Measurements from ENCODE around the gene ACOXL.
"Not testable (repeated sequence)": the region's sequence is repeated elsewhere in the genome, so short reads cannot be mapped to it uniquely, and the experiment has no call there.

ACOXL gene

GRCh38 chr2:110732422-110733413, at the start of gene ACOXL:
ACOXL (plus strand) TSS chr2:110732573; CDS start chr2:110768390, 35,817 bp downstream.
- DNase-seq = peak; percentile 4

GRCh38 chr2:110682872-110683271, 49.5 kb upstream of the ACOXL start:
- no peak for DNase-seq

- not testable (repeated sequence) for DNase-seq
Measured at GRCh38 chr2:110687775-110688484, 44.4 kb upstream of the ACOXL start.

- DNase-seq = no peak
Measured at GRCh38 chr2:110688594-110689091, 43.7 kb upstream of the ACOXL start.

GRCh38 chr2:110690083-110690965, 42.0 kb upstream of the ACOXL start:
- DNase-seq = no peak

- DNase-seq = no peak
Measured at GRCh38 chr2:110691612-110692258, 40.6 kb upstream of the ACOXL start.

GRCh38 chr2:110695146-110695898, 37.1 kb upstream of the ACOXL start:
- DNase-seq = not testable (repeated sequence)

GRCh38 chr2:110698253-110698652, 34.1 kb upstream of the ACOXL start:
- not testable (repeated sequence) for DNase-seq

- DNase-seq = no peak
Measured at GRCh38 chr2:110702514-110703380, 29.6 kb upstream of the ACOXL start.

- no peak for DNase-seq
Measured at GRCh38 chr2:110707386-110707965, 24.9 kb upstream of the ACOXL start.

GRCh38 chr2:110708455-110708854, 23.9 kb upstream of the ACOXL start:
- no peak for DNase-seq

- DNase-seq = no peak
Measured at GRCh38 chr2:110712737-110713136, 19.6 kb upstream of the ACOXL start.

GRCh38 chr2:110713513-110714362, 18.6 kb upstream of the ACOXL start:
- DNase-seq = no peak

- DNase-seq = no peak
Measured at GRCh38 chr2:110714452-110715224, 17.7 kb upstream of the ACOXL start.

- DNase-seq = no peak
Measured at GRCh38 chr2:110716959-110717645, 15.3 kb upstream of the ACOXL start.

- no peak for DNase-seq
Measured at GRCh38 chr2:110717734-110718133, 14.6 kb upstream of the ACOXL start.

GRCh38 chr2:110718382-110718781, 14.0 kb upstream of the ACOXL start:
- no peak for DNase-seq
